SU-DHL-6 (cell line): Measurements from ENCODE around the gene TMEM252.

ENCODE experiments used
- H2AFZ ChIP-seq: fragments of 200-600 bp; sonication (generic); 2 replicates; pipeline ENCODE4 v1.6.1; 2014; ENCODE audit warnings: low read depth, mild to moderate bottlenecking, moderate library complexity, mixed read lengths, antibody characterized with exemption, low read length; ENCODE audit not compliant: severe bottlenecking
- H3F3A ChIP-seq: fragments of 200-600 bp; shearing (Covaris generic); 2 replicates; pipeline ENCODE4 v1.6.0; 2016; ENCODE audit warnings: antibody characterized with exemption, mild to moderate bottlenecking; ENCODE audit not compliant: insufficient read depth
- H3K27ac ChIP-seq: fragments of 200-600 bp; sonication (generic); 2 replicates; pipeline ENCODE4 v1.5.1; 2016; ENCODE audit warnings: low read depth, mild to moderate bottlenecking, low read length, moderate library complexity, mixed read lengths
- H3K27me3 ChIP-seq: fragments of 200-600 bp; sonication (generic), shearing (Covaris generic); 2 replicates; pipeline ENCODE4 v1.6.0; 2014; ENCODE audit warnings: mild to moderate bottlenecking, low read length
- H3K36me3 ChIP-seq: fragments of 200-600 bp; sonication (generic); 2 replicates; pipeline ENCODE4 v1.6.1; 2014; ENCODE audit warnings: mild to moderate bottlenecking, low read length, mixed read lengths
- H3K4me2 ChIP-seq: fragments of 300-600, 200-600 bp; shearing (Covaris generic), sonication (generic); 2 replicates; pipeline ENCODE4 v1.6.0; 2014; ENCODE audit warnings: low read length, low read depth, mild to moderate bottlenecking; ENCODE audit not compliant: poor library complexity, severe bottlenecking
- H3K4me3 ChIP-seq: fragments of 200-600 bp; sonication (generic); 2 replicates; pipeline ENCODE4 v1.5.1; 2014; ENCODE audit warnings: antibody characterized with exemption, low read length, mild to moderate bottlenecking, mixed read lengths; ENCODE audit not compliant: insufficient read depth, poor library complexity, severe bottlenecking
- H3K79me2 ChIP-seq: fragments of 200-600 bp; sonication (generic); 2 replicates; pipeline ENCODE4 v1.6.1; 2014; ENCODE audit warnings: mild to moderate bottlenecking, low read length, moderate library complexity; ENCODE audit not compliant: insufficient read depth
- H3K9ac ChIP-seq: fragments of 200-600 bp; sonication (generic); 2 replicates; pipeline ENCODE4 v1.7.0; 2014; ENCODE audit warnings: mild to moderate bottlenecking, low read length
- H3K9me2 ChIP-seq: fragments of 200-600 bp; sonication (generic); replicated peaks from 2 replicates; pipeline ENCODE4 v1.6.1; 2014; ENCODE audit warnings: low read length; ENCODE audit not compliant: insufficient read depth
- H3K9me3 ChIP-seq: fragments of 200-600 bp; sonication (generic); 2 replicates; pipeline ENCODE4 v1.6.1; 2014; ENCODE audit warnings: low read length, mixed read lengths; ENCODE audit not compliant: insufficient read depth
- H4K20me1 ChIP-seq: fragments of 200-600 bp; sonication (generic); 2 replicates; pipeline ENCODE4 v1.6.1; 2014; ENCODE audit warnings: low read depth, mild to moderate bottlenecking, antibody characterized with exemption, low read length, moderate library complexity, mixed read lengths
- CTCF ChIP-seq: fragments of 200-600 bp; sonication (generic); IDR thresholded peaks from one replicate; pipeline ENCODE4 v1.5.1; 2017; ENCODE audit warnings: antibody characterized with exemption, mild to moderate bottlenecking, low read length, moderate library complexity; ENCODE audit not compliant: insufficient read depth, poor library complexity, severe bottlenecking
- EZH2phosphoT487 ChIP-seq: fragments of 200-600 bp; sonication (generic), shearing (Covaris generic); conservative IDR thresholded peaks from 2 replicates; pipeline ENCODE4 v1.6.1; 2018; ENCODE audit warnings: mild to moderate bottlenecking, antibody characterized with exemption, low read length, moderate library complexity, mixed read lengths

TMEM252 gene

GRCh38 chr9:68540712-68541535, at the start of gene TMEM252:
TSS of gene TMEM252 (minus strand) at chr9:68540883. CDS start at chr9:68540814, 69 bp downstream.
- Histone ChIP-seq H3K9ac (no peak within 1 kb of the TSS), H3K36me3 (no peaks in the 10 kb centered on the region), H3K9me3 (no peaks in the 10 kb centered on the region), H3K27ac (no peak within 1 kb of the TSS), H2AFZ (no peak within 1 kb of the TSS), H3F3A (no peaks in the 10 kb centered on the region), H3K27me3 (no peaks in the 10 kb centered on the region), H3K4me3 (no peak within 1 kb of the TSS), H4K20me1 (no peaks in the 10 kb centered on the region), H3K4me2 (no peak within 1 kb of the TSS), H3K9me2 (no peaks in the 10 kb centered on the region), H3K79me2 (no peaks in the 10 kb centered on the region)
- TF ChIP-seq CTCF = no peak
- TF ChIP-seq EZH2phosphoT487 = no peak

- Histone ChIP-seq H3K79me2 (no peaks in the 10 kb centered on the region), H3K4me3 (no peak overlapping the region), H3K4me2 (no peak overlapping the region)
Measured at GRCh38 chr9:68585034-68585761, 44.5 kb upstream of the TMEM252 start.

More at GRCh38 chr9:68585034-68585761, 44.5 kb upstream of the TMEM252 start:
- TF ChIP-seq CTCF (no peak), EZH2phosphoT487 (no peak)
- no peaks in the 10 kb centered on the region for H3K9me3 ChIP-seq
- no peak overlapping the region for H2AFZ ChIP-seq
- no peaks in the 10 kb centered on the region for H3K27me3 ChIP-seq
- no peak overlapping the region for H3K9ac ChIP-seq
- no peaks in the 10 kb centered on the region; the same call in 1 of the 2 replicates for H3F3A ChIP-seq
- H3K27ac ChIP-seq = no peak overlapping the region
- H3K36me3 ChIP-seq = no peaks in the 10 kb centered on the region
- no peaks in the 10 kb centered on the region for H3K9me2 ChIP-seq
- H4K20me1 ChIP-seq = no peaks in the 10 kb centered on the region
